H1 (cell line): ENCODE measurements around the gene PLOD1. TPM values are rescaled to one million over a fixed set of nuclear protein-coding genes. Genes with fewer than 3 reads are reported as not detected.

Experiments
- CTCF ChIA-PET: fragments of 300-600 bp; sonication (Branson Sonifier 250); formaldehyde crosslinking; loops from one replicate; lab custom pipeline; 2021; ENCODE audit not compliant: partially characterized antibody; lab: Charles Lee
- POLR2A ChIA-PET: fragments of 300-600 bp; sonication (Branson Sonifier 250); formaldehyde crosslinking; loops from one replicate; lab custom pipeline; 2021; ENCODE audit warnings: inconsistent platforms; ENCODE audit not compliant: partially characterized antibody; lab: Charles Lee
- DNase-seq, 2 experiments: peaks; one replicate each; pipeline versions ENCODE4 v3.0.0 to v3.0.0-alpha.2; 2010 to 2022; ENCODE audit warnings: low spot score in 2 of 2, low read depth in 1 of 2, mixed read lengths in 1 of 2
- FAIRE-seq: peaks from 2 replicates; lab custom pipeline; 2011; peaks lifted over from hg19 to GRCh38; lab: Jason Lieb, UNC
- H2AFZ ChIP-seq: 2 replicates; pipeline ENCODE4 v1.8.1; 2012; ENCODE audit warnings: low read length, inconsistent platforms
- H2AK5ac ChIP-seq: 2 replicates; pipeline ENCODE4 v1.6.1; 2013; ENCODE audit warnings: low read depth, low read length
- H2BK120ac ChIP-seq: replicated peaks from 2 replicates; pipeline ENCODE3; 2013; ENCODE audit warnings: low read depth, low read length, inconsistent platforms
- H2BK12ac ChIP-seq: 2 replicates; pipeline ENCODE4 v1.6.1; 2013; ENCODE audit warnings: low read depth, low read length
- H2BK15ac ChIP-seq: 2 replicates; pipeline ENCODE4 v1.6.1; 2013; ENCODE audit warnings: low read length
- H2BK20ac ChIP-seq: 2 replicates; pipeline ENCODE4 v1.6.1; 2013; ENCODE audit warnings: low read length
- H2BK5ac ChIP-seq: 2 replicates; pipeline ENCODE4 v1.6.1; 2013; ENCODE audit warnings: low read depth, low read length
- H3K14ac ChIP-seq: 2 replicates; pipeline ENCODE4 v1.6.1; 2013; ENCODE audit warnings: inconsistent platforms; ENCODE audit not compliant: insufficient read length
- H3K18ac ChIP-seq: 2 replicates; pipeline ENCODE4 v1.6.1; 2013; ENCODE audit warnings: low read length; ENCODE audit errors: extremely low read depth
- H3K23ac ChIP-seq: 2 replicates; pipeline ENCODE4 v1.6.1; 2013; ENCODE audit warnings: inconsistent platforms; ENCODE audit not compliant: insufficient read length
- H3K23me2 ChIP-seq: 2 replicates; pipeline ENCODE4 v1.6.1; 2013; ENCODE audit warnings: low read depth, low read length
- H3K27ac ChIP-seq: 2 replicates; pipeline ENCODE4 v1.6.1; 2011; ENCODE audit warnings: low read depth, low read length, inconsistent platforms
- H3K27me3 ChIP-seq, 4 experiments: replicated peaks in 1 of 4; 1 replicate in 1 of 4; 2 replicates in 3 of 4; pipeline versions ENCODE4 v1.6.1 to v1.8.1; 2011 to 2013; ENCODE audit warnings: low read length in 3 of 4, mild to moderate bottlenecking in 3 of 4, inconsistent platforms in 2 of 4, mixed read lengths in 2 of 4, moderate library complexity in 1 of 4; ENCODE audit not compliant: control insufficient read depth in 3 of 4, insufficient read depth in 3 of 4; ENCODE audit errors: extremely low read depth in 1 of 4
- H3K36me3 ChIP-seq, 4 experiments: 2 replicates each; pipeline versions ENCODE4 v1.6.1 to v1.8.1; 2011 to 2013; ENCODE audit warnings: mild to moderate bottlenecking in 4 of 4, low read length in 3 of 4, moderate library complexity in 2 of 4, control low read depth in 1 of 4, inconsistent platforms in 1 of 4; ENCODE audit not compliant: insufficient read depth in 4 of 4, control insufficient read depth in 2 of 4
- H3K4ac ChIP-seq: replicated peaks from 2 replicates; pipeline ENCODE3; 2013; ENCODE audit warnings: low read length, low read depth, mixed read lengths, inconsistent platforms; ENCODE audit not compliant: insufficient read length
- H3K4me1 ChIP-seq, 4 experiments: replicated peaks in 1 of 4; 1 replicate in 1 of 4; 2 replicates in 3 of 4; pipeline versions ENCODE4 v1.6.1 to v1.8.1; 2011 to 2013; ENCODE audit warnings: low read length in 3 of 4, inconsistent platforms in 2 of 4, mixed read lengths in 1 of 4; ENCODE audit not compliant: insufficient read depth in 4 of 4, control insufficient read depth in 3 of 4
- H3K4me2 ChIP-seq, 2 experiments: 2 replicates each; pipeline versions ENCODE4 v1.6.1 to v1.8.1; 2011 to 2013; ENCODE audit warnings: low read depth in 2 of 2, low read length in 2 of 2, control low read depth in 1 of 2, inconsistent platforms in 1 of 2, mild to moderate bottlenecking in 1 of 2; ENCODE audit not compliant: insufficient read depth in 1 of 2
- H3K4me3 ChIP-seq, 4 experiments: fragments of 200-600, 300-600 bp in 1 of 4; sonication (generic), shearing (Covaris generic), sonication (Bioruptor Twin) in 1 of 4; 2 replicates each; pipeline versions ENCODE4 v1.5.1 to v1.8.1; 2011 to 2016; ENCODE audit warnings: low read length in 4 of 4, low read depth in 3 of 4, control low read depth in 2 of 4, inconsistent platforms in 2 of 4, mild to moderate bottlenecking in 2 of 4, mixed read lengths in 1 of 4, moderate library complexity in 1 of 4; ENCODE audit not compliant: insufficient read depth in 2 of 4; ENCODE audit errors: extremely low read depth in 1 of 4
- H3K56ac ChIP-seq: replicated peaks from 2 replicates; pipeline ENCODE3; 2013; ENCODE audit warnings: low read depth, mild to moderate bottlenecking, mixed read lengths, low read length, inconsistent platforms; ENCODE audit not compliant: insufficient read length
- H3K79me1 ChIP-seq: 2 replicates; pipeline ENCODE4 v1.6.1; 2013; ENCODE audit warnings: low read depth, low read length, control low read depth
- H3K79me2 ChIP-seq, 2 experiments: 2 replicates each; pipeline versions ENCODE4 v1.6.1 to v1.8.1; 2012 to 2013; ENCODE audit warnings: low read length in 2 of 2, mild to moderate bottlenecking in 2 of 2, inconsistent platforms in 1 of 2; ENCODE audit not compliant: insufficient read depth in 2 of 2, control insufficient read depth in 1 of 2
- H3K9ac ChIP-seq, 4 experiments: replicated peaks in 1 of 4; 1 replicate in 1 of 4; 2 replicates in 3 of 4; pipeline versions ENCODE4 v1.6.1 to v1.8.1; 2011 to 2013; ENCODE audit warnings: low read depth in 3 of 4, low read length in 3 of 4, control low read depth in 2 of 4, mild to moderate bottlenecking in 2 of 4, moderate library complexity in 2 of 4, inconsistent platforms in 1 of 4; ENCODE audit errors: extremely low read depth in 1 of 4
- H3K9me3 ChIP-seq, 2 experiments: 2 replicates each; pipeline versions ENCODE4 v1.6.1 to v1.8.1; 2012 to 2013; ENCODE audit warnings: mild to moderate bottlenecking in 2 of 2, moderate library complexity in 2 of 2, control low read depth in 1 of 2, inconsistent platforms in 1 of 2, low read depth in 1 of 2, low read length in 1 of 2, mixed read lengths in 1 of 2; ENCODE audit not compliant: insufficient read depth in 2 of 2
- H4K20me1 ChIP-seq, 2 experiments: replicated peaks in 1 of 2; 2 replicates each; pipeline versions ENCODE3 to v1.8.1; 2011 to 2013; ENCODE audit warnings: inconsistent platforms in 2 of 2, low read length in 2 of 2, mild to moderate bottlenecking in 1 of 2; ENCODE audit not compliant: insufficient read depth in 2 of 2, control insufficient read depth in 1 of 2
- H4K5ac ChIP-seq: 2 replicates; pipeline ENCODE4 v1.6.1; 2013; ENCODE audit warnings: low read length, low read depth, mixed read lengths, inconsistent platforms; ENCODE audit not compliant: insufficient read length
- H4K8ac ChIP-seq: 2 replicates; pipeline ENCODE4 v1.8.0; 2013; ENCODE audit warnings: mild to moderate bottlenecking, moderate library complexity, low read length, inconsistent platforms; ENCODE audit not compliant: insufficient read depth; ENCODE audit errors: extremely low read depth
- H4K91ac ChIP-seq: replicated peaks from 2 replicates; pipeline ENCODE3; 2013; ENCODE audit warnings: low read length, mixed read lengths, inconsistent platforms; ENCODE audit not compliant: insufficient read length
- WGBS, 2 experiments: shearing (Covaris generic) in 1 of 2; methylation state at CpG; one replicate each; pipeline versions ENCODE4 v1.1.6 to v1.1.7; 2013 to 2015; ENCODE audit warnings: low lambda C conversion rate in 2 of 2, mixed read lengths in 2 of 2, inconsistent platforms in 1 of 2, low coverage in 1 of 2, missing lambda C conversion rate in 1 of 2; ENCODE audit not compliant: insufficient replicate concordance in 2 of 2, insufficient coverage in 1 of 2, insufficient read length in 1 of 2; ENCODE audit errors: extremely low coverage in 1 of 2, missing lambda C conversion rate in 1 of 2; 5-methylcytosine and 5-hydroxymethylcytosine counted together
- polyA plus RNA-seq, 7 experiments: library from polyadenylated mRNA; depleted of rRNA in 3 of 7; stranded (reverse) in 5 of 7; unstranded in 2 of 7; fragments of >200 nt in 5 of 7; fragments of 200-250 nt in 2 of 7; gene quantifications; 1 replicate in 5 of 7; 2 replicates in 1 of 7; 4 replicates in 1 of 7; pipeline versions ENCODE4 v1.2.1 to v1.2.3, GENCODE V29; 2011 to 2013; ENCODE audit warnings: missing spikeins in 2 of 7, mixed read lengths in 2 of 7
- total RNA-seq: library from RNA; stranded (reverse); fragmentation: NEBNext Ultra II Directional; extraction: Animal tissue kit (Norgen Biotek cat#: 25700); gene quantifications from 2 replicates; pipeline ENCODE4 v1.2.1, GENCODE V29; 2021

Gene PLOD1
- total and polyA plus RNA-seq, 2 of the 8 experiments (the other 6 are each of a cell fraction or from before 2014, with no cell fraction given) = 44.9 to 51.8 TPM

DNA sequence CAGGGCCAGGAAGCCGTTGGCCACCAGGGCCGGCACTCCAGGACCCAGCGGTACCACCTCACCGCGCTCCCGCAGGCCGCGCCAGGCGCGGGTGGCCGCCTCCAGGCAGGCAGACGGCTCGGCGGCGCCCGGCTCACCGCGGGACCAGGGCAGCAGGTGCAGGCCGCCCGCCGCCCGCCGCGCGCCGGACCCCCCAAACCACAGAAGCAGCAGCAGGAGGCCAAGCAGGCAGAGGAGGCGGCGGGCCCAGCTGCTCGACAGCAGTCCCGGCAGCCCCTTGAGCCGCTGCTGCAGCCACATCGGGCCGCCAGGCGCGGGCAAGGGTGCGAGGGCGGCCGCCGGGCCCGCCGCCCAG is 8.6 kb upstream of the PLOD1 start:
- POLR2A ChIA-PET = interaction anchor here (1.0 to 2.2 kb wide), 7 partner anchors 9 to 97 kb away, joined by 3 to 56 read pairs (median 3); partner anchors contain the start of genes MFN2 and PLOD1
- Histone ChIP-seq H3K9me3 (no peaks in the 10 kb centered on the region), H2AFZ (no peak overlapping the region), H4K20me1 (peaks cover 6 to 14% of the 10 kb centered on the region in 2 experiments), H4K8ac (peak overlapping the region; percentile 68; the same call in 1 of the 2 replicates), H3K79me2 (peaks cover 4 to 23% of the 10 kb centered on the region in 2 experiments; a peak in 3 of 4 replicates), H2BK120ac (no peak overlapping the region), H3K56ac (no peak overlapping the region), H3K4me1 (peaks cover 5 to 8% (median 6%) of the 10 kb centered on the region in 4 experiments; a peak in 5 of 7 replicates), H3K23me2 (peaks cover 6% of the 10 kb centered on the region; the same call in 1 of the 2 replicates), H2BK12ac (no peak overlapping the region), H3K14ac (no peak overlapping the region), H2AK5ac (no peak overlapping the region), H4K5ac (no peak overlapping the region), H3K36me3 (peaks cover 5 to 15% (median 12%) of the 10 kb centered on the region in 4 experiments; a peak in 5 of 8 replicates), H3K9ac (peak overlapping the region in 2 of 4 experiments; percentile 51 to 59; a peak in 3 of 7 replicates), H3K4ac (no peak overlapping the region), H3K27me3 (no peaks in the 10 kb centered on the region), H4K91ac (no peak overlapping the region), H3K18ac (no peak overlapping the region), H3K79me1 (peaks cover 14% of the 10 kb centered on the region), H2BK15ac (no peak overlapping the region), H3K4me3 (peak overlapping the region; percentile 45 to 53 (median 48)), H2BK5ac (no peak overlapping the region), H3K23ac (no peak overlapping the region), H3K27ac (no peak overlapping the region), H3K4me2 (peak overlapping the region in 1 of 2 experiments; percentile 73; a peak in 3 of 4 replicates), H2BK20ac (no peak overlapping the region)
- DNase-seq (peak in 1 of 2 experiments; percentile 57), FAIRE-seq (no peak)
- CTCF ChIA-PET = no interaction called here
- WGBS, 2 experiments = 20% methylated on average over 10 of the region's 41 CpGs; no CpG with 5 or more reads in 1 of the 2 experiments
